ENCODE measurements around the gene PRKG1.

The PRKG1 gene

DNA sequence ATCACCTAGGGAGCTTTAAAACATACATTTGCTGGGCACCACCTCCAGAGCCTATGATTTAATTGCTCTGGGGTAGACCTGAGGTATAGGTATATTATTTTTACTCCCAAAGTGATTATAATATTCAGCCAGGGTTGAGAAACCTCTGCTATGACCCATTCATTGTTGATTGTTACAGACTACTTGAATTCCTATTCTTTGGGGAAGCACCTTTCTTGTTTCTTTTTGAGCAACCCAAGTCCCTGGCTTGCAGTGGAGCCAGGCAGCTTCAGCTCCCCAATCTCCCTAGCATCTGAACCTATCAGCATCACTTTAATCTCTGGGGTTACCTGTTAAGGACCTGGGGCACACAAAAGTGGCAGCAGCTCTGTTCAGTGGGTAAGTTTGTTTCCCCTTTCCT is 8.6 kb downstream of the PRKG1 start:
- no peak for DNase-seq (ENCODE audit: low spot score in 2 of 2)
- peaks cover 6% of the 10 kb centered on the region; the same call in 1 of the 2 replicates for H3K27me3 ChIP-seq (ENCODE audit: low read depth)
- no peaks in the 10 kb centered on the region for H3K4me1 ChIP-seq
- no peak overlapping the region for H3K4me3 ChIP-seq
- in situ Hi-C loops (cut with MboI; ENCODE audit: low sequenced_read_pairs): no loop called here
- H3K9me3 ChIP-seq: no peaks in the 10 kb centered on the region
- H3K36me3 ChIP-seq (replicated peaks): no peaks in the 10 kb centered on the region

DNA sequence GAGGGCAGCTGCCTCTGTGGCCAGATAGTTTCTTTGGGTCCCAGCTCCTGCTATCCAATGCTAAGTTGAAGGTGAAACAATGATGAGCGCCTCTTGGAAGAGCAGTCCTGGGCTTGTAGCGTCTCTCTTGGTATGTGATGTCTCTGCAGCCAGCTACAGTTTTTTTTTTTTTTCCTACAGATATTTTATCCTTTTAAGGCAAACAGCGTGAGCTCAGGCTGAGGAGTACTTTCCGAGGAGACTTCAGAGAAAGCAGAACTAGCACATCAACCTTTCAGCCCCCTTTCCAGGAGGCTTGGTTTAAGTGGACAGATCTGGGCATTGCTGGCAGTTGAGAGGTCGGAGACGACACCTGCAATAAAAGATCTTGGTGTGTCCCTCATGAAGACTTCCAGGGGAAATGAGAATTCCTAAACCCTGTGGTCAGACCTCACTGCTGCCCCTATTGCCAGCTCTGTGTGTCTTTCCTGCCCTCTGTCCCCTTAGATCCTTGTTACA is 9.1 kb downstream of the PRKG1 start:
- Histone ChIP-seq H3K27me3 (ENCODE audit: low read depth) (peaks cover 6% of the 10 kb centered on the region; the same call in 1 of the 2 replicates), H3K4me3 (no peak overlapping the region), H3K36me3 (replicated peaks) (no peaks in the 10 kb centered on the region), H3K9me3 (no peaks in the 10 kb centered on the region), H3K4me1 (no peaks in the 10 kb centered on the region)
- in situ Hi-C loops (cut with MboI; ENCODE audit: low sequenced_read_pairs): no loop called here
- no peak for DNase-seq (ENCODE audit: low spot score in 2 of 2)

DNA sequence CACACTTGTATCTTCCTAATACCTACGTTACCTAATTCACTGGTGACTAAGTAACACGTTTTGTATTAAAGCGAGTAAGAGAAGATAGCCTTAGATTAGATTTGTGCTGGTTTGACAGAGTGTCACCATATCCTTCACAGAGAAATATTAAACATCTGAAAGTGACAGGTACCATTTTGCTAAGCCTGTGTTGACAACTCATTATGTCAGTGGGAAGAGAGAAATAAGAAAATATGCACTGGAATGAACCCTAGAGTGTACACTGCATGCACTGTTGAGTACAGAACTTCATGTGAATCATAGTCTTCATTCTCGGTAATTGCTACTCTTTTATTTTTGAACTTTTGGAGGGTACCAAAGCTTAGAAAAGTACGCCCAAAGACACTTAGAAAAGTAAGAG is 10.9 kb downstream of the PRKG1 start:
- in situ Hi-C loops (cut with MboI; ENCODE audit: low sequenced_read_pairs): no loop called here
- Histone ChIP-seq H3K4me1 (no peaks in the 10 kb centered on the region), H3K4me3 (no peak overlapping the region), H3K9me3 (no peaks in the 10 kb centered on the region), H3K36me3 (replicated peaks) (no peaks in the 10 kb centered on the region), H3K27me3 (ENCODE audit: low read depth) (no peaks in the 10 kb centered on the region)
- no peak for DNase-seq (ENCODE audit: low spot score in 2 of 2)

DNA sequence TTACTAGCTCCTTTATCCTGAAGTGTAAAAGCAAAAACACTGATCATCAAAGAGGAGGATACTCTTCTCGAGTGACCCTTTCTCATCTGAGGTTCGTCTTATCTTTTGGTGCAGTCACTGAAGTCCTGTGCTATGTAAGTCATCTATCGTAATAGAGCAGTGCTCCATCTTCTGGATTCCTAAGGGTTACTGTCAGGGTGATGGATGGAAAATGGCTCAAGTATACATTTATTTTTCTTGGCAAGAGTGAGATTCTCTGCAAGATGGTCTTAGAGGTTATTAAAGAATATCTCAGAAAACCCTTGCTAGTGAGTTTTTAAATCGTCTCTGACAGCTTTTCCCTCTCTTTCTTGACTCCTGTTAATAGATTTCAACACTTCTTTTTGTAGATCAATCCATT is 12.4 kb downstream of the PRKG1 start:
- H3K4me1 ChIP-seq: no peaks in the 10 kb centered on the region
- H3K27me3 ChIP-seq (ENCODE audit: low read depth): no peaks in the 10 kb centered on the region
- H3K4me3 ChIP-seq: no peak overlapping the region
- in situ Hi-C loops (cut with MboI; ENCODE audit: low sequenced_read_pairs): no loop called here
- H3K9me3 ChIP-seq: no peaks in the 10 kb centered on the region
- no peaks in the 10 kb centered on the region for H3K36me3 ChIP-seq (replicated peaks)
- no peak for DNase-seq (ENCODE audit: low spot score in 2 of 2)

DNA sequence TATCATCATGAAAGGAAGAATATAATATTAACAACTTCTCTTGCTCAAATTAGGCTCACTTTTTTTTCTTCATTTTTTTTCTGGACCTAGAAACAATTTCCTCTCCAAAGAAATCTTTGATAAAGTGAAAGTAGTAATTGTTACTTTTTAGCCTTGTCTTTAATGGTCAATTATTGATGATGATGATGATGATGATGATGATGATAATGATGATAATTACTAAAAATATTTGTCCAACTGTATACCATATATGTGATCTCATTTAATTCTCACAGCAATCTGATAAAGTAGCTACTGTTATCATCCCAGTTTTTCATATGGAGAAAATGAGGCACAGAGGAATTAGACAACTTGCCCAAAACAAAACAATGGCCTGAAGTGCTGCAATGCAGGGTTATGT is 12.8 kb downstream of the PRKG1 start:
- Histone ChIP-seq H3K4me3 (no peak overlapping the region), H3K27me3 (ENCODE audit: low read depth) (no peaks in the 10 kb centered on the region), H3K4me1 (no peaks in the 10 kb centered on the region), H3K36me3 (replicated peaks) (no peaks in the 10 kb centered on the region), H3K9me3 (no peaks in the 10 kb centered on the region)
- in situ Hi-C loops (cut with MboI; ENCODE audit: low sequenced_read_pairs): no loop called here
- DNase-seq (ENCODE audit: low spot score in 2 of 2): no peak

DNA sequence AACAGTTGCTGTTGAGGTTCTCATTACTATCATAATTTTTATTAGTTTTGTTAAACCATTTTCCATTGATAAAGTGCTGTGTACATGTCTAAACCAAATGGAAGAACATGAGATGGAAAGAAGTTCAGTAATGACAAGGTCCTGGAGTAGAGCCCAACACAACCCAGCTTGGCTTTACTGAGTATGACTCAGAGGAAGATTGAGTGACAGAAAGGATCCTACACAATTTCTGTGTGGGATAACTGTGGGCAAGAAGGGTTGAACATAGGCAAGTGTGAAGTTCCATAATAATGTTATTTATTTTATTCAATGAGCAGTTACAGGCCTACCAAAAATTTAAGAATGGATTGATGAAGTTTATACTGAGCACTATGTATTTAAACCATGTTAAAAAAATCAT is 15.9 kb downstream of the PRKG1 start:
- in situ Hi-C loops (cut with MboI; ENCODE audit: low sequenced_read_pairs): no loop called here
- no peaks in the 10 kb centered on the region for H3K27me3 ChIP-seq (ENCODE audit: low read depth)
- no peaks in the 10 kb centered on the region for H3K36me3 ChIP-seq (replicated peaks)
- H3K4me3 ChIP-seq: no peak overlapping the region
- DNase-seq (ENCODE audit: low spot score in 2 of 2): no peak
- no peaks in the 10 kb centered on the region for H3K9me3 ChIP-seq
- no peaks in the 10 kb centered on the region for H3K4me1 ChIP-seq

DNA sequence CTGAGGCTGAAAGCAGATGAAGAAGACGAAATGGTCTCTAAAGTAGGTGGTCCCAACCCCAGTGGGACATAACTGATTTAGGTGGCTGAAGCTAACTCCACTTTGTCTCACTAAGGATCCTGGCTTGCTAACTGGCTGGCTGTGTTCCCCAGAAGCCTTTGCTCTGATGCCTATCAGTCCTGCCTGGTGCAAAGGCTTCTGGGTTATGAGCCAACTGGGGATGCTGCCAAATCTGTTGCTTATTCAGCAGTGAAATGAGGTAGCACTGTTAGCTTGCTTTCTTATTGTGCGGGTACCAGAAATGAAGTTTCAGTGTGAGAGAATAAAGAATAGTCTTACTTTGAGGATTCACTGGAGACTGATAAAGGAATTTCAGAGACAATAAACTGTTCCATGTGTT is 18.1 kb downstream of the PRKG1 start:
- no peak for DNase-seq (ENCODE audit: low spot score in 2 of 2)
- no peak overlapping the region for H3K4me3 ChIP-seq
- in situ Hi-C loops (cut with MboI; ENCODE audit: low sequenced_read_pairs): no loop called here
- no peaks in the 10 kb centered on the region for H3K27me3 ChIP-seq (ENCODE audit: low read depth)
- no peaks in the 10 kb centered on the region for H3K4me1 ChIP-seq
- no peaks in the 10 kb centered on the region for H3K36me3 ChIP-seq (replicated peaks)
- H3K9me3 ChIP-seq: no peaks in the 10 kb centered on the region

DNA sequence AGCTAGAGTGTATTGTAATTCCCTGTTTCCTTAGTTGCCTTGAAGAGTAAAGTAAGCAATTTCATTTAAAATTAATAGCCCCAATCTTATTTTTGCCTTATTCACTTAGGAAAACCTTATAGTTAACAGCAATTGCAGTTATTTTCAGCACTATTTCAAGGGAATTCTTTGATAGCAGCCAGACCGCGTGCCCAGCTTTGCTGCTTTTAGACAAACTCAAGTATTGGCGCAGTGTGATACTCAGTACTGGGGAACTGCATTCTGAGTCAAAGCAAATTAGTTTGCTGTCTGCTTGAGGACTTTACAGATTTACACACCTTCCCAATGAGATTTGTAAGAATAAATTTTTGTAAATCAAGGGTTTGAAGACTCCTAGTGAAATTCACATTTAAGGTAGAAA is 21.2 kb downstream of the PRKG1 start:
- no peaks in the 10 kb centered on the region for H3K36me3 ChIP-seq (replicated peaks)
- in situ Hi-C loops (cut with MboI; ENCODE audit: low sequenced_read_pairs): no loop called here
- no peaks in the 10 kb centered on the region for H3K4me1 ChIP-seq
- H3K4me3 ChIP-seq: no peak overlapping the region
- DNase-seq (ENCODE audit: low spot score in 2 of 2): no peak
- H3K27me3 ChIP-seq (ENCODE audit: low read depth): no peaks in the 10 kb centered on the region
- no peaks in the 10 kb centered on the region for H3K9me3 ChIP-seq

DNA sequence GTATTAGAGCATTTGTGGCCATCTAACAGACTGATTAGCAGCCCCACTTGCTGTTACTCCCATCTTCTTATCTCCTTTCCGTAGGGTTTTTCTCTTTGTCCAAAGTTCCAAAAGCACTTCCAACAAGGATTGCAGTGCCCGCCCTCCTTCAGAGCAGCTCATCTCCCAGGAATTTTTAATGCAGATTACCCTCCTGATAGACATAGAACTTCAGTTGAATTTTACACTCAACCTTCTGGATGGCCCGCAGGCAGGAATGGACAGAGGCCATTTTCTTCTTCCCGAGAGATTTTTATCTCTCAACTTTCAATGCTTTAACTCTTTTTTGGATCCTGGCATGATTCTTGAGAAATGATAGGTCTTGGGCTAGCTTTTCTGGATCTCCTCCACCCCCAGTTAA is 23.3 kb downstream of the PRKG1 start:
- no peak for DNase-seq (ENCODE audit: low spot score in 2 of 2)
- no peaks in the 10 kb centered on the region for H3K36me3 ChIP-seq (replicated peaks)
- in situ Hi-C loops (cut with MboI; ENCODE audit: low sequenced_read_pairs): no loop called here
- H3K4me3 ChIP-seq: no peak overlapping the region
- no peaks in the 10 kb centered on the region for H3K4me1 ChIP-seq
- no peaks in the 10 kb centered on the region; the same call in 1 of the 2 replicates for H3K27me3 ChIP-seq (ENCODE audit: low read depth)
- H3K9me3 ChIP-seq: no peaks in the 10 kb centered on the region

DNA sequence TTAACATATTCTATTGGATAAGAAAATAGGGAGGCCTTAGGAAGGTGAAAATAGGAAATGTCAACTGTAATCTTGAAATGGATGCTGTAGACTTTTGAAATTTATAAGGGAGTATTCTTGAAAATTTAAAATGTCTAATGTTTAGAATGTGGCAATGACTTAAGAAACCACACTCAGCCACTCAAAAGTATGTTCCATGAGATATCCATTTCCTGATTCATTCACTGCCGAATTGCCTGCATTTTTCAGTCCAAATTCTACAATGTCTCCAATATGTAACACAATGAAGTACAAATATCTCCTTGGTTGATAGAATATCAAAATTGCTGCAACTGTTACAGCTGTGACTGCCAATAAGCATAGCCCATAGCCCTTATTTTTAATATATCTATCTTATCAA is 25.9 kb downstream of the PRKG1 start:
- DNase-seq (ENCODE audit: low spot score in 2 of 2): no peak
- H3K4me1 ChIP-seq: no peaks in the 10 kb centered on the region
- no peak overlapping the region for H3K4me3 ChIP-seq
- no peaks in the 10 kb centered on the region for H3K36me3 ChIP-seq (replicated peaks)
- H3K27me3 ChIP-seq (ENCODE audit: low read depth): no peaks in the 10 kb centered on the region; the same call in 1 of the 2 replicates
- in situ Hi-C loops (cut with MboI; ENCODE audit: low sequenced_read_pairs): no loop called here
- H3K9me3 ChIP-seq: no peaks in the 10 kb centered on the region

DNA sequence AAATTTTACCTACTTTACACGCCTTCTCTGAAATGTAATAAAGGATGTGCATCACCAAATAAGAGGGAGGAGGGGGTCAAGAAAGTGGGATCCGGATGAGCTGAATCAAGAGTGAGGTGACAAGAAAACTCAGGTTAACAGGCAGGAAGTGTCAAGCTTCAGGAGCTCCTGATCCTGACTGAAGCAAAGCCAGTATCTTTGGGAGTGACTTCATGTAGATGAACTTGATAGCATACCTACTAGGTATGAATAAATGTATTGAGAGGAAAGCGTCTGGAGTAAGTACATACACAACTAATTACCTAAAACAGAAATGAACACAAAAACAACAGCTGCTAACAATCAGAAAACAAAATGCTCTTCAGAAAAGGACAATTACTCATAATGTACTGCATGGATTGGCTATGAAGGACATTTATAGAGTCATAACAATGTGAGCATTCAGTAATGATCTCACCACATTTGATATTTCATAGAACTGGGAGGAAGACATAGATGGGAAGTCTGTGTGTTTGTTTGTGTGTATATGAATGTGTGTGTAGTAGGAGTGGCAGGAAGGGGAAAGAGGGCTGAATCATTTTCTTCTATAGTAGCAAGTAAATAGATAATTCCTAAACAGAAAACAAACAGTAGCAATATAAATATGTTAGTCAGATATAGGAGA is 29.4 kb downstream of the PRKG1 start:
- Histone ChIP-seq H3K4me1 (no peaks in the 10 kb centered on the region), H3K4me3 (no peak overlapping the region), H3K27me3 (ENCODE audit: low read depth) (no peaks in the 10 kb centered on the region; the same call in 1 of the 2 replicates), H3K36me3 (replicated peaks) (no peaks in the 10 kb centered on the region), H3K9me3 (no peaks in the 10 kb centered on the region)
- DNase-seq (ENCODE audit: low spot score in 2 of 2): no peak
- in situ Hi-C loops (cut with MboI; ENCODE audit: low sequenced_read_pairs): no loop called here

DNA sequence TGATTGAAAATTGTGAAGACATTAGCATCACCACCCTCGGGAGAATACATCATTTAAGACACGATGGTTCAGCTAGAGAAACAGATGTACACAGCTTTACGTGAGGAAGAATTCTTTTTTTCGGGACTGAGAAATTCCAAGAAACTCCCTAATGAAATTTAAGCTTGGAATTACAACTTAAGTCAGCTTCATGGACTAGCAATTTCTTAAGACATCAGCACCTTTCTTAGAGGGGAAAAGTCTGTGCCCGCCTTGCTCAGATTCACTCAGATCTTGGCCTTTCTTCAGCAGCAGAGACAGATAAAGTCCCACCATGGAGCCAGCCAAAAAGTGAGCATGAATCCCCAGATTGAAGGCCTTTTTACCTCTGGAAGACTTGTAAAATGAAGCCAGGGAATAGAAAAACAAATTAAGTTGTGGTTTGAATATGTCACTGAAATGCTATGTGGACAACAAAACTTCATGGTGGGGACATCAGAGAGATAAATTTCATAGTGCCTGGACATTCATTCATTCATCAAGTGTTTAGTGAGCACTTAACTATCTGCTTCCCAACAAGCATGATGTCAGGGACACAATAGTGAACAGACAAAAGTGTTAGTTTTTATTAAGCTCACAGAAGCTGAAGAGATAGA is 32.1 kb downstream of the PRKG1 start:
- in situ Hi-C loops (cut with MboI; ENCODE audit: low sequenced_read_pairs): no loop called here
- H3K9me3 ChIP-seq: no peaks in the 10 kb centered on the region
- H3K4me3 ChIP-seq: no peak overlapping the region
- H3K4me1 ChIP-seq: no peaks in the 10 kb centered on the region
- H3K36me3 ChIP-seq (replicated peaks): no peaks in the 10 kb centered on the region
- no peak for DNase-seq (ENCODE audit: low spot score in 2 of 2)
- H3K27me3 ChIP-seq (ENCODE audit: low read depth): no peaks in the 10 kb centered on the region; the same call in 1 of the 2 replicates

DNA sequence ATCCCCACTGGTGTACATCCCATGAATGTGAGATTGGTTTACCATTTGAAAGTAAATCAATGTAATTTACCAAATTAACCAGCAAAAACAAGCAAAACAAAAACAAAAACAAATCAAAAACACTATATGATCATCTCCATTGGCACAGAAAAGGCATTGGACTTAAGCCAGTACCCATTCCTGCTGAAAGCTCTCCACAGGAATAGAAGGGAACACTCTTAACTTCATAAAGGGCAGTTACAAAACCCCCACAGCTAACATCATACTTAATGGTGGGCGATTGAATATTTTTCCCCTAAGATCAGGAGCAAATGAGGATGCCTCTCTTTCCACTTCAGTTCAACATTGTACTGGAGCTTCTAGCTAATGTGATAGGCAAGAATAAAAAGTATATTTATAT is 34.1 kb downstream of the PRKG1 start:
- Histone ChIP-seq H3K9me3 (no peaks in the 10 kb centered on the region), H3K27me3 (ENCODE audit: low read depth) (no peaks in the 10 kb centered on the region), H3K4me3 (no peak overlapping the region), H3K4me1 (no peaks in the 10 kb centered on the region), H3K36me3 (replicated peaks) (no peaks in the 10 kb centered on the region)
- no peak for DNase-seq (ENCODE audit: low spot score in 2 of 2)
- in situ Hi-C loops (cut with MboI; ENCODE audit: low sequenced_read_pairs): no loop called here

DNA sequence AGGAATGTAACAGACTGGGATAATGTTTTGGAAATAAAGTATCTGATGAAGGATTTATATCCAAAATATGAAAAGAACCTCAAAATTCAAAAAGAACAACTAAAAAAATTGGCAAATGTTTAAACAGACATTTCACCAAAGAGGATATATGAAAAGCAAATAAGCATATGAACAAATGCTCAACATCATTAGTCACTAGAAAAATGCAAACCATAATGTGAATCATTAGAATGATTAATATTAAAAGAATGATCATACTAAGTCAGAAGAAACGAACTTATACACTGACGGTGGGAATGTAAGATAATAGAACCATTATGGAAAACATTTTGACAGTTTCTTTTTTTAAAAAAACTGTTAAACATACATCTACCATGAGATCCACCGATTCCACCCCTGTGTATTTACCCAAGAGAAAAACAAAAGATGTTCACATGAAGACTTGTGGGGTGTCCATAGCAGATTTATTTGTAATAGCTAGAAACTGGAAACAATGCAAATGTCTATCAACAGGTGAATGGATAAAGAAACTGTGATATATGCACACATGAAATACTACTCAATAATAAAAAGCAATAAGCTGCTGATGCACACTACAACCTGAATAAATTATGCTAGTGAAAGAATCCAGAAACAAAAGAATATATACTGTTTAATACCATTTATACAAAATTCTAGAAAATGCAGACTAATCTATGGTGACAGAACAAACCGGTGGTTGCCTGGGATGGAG is 35.7 kb downstream of the PRKG1 start:
- in situ Hi-C loops (cut with MboI; ENCODE audit: low sequenced_read_pairs): no loop called here
- no peak overlapping the region for H3K4me3 ChIP-seq
- no peaks in the 10 kb centered on the region for H3K36me3 ChIP-seq (replicated peaks)
- no peaks in the 10 kb centered on the region for H3K27me3 ChIP-seq (ENCODE audit: low read depth)
- no peaks in the 10 kb centered on the region for H3K4me1 ChIP-seq
- H3K9me3 ChIP-seq: no peaks in the 10 kb centered on the region
- DNase-seq (ENCODE audit: low spot score in 2 of 2): no peak

Measured in HAP-1 (cell line).